ENCODE measurements around the gene ELFN1.

The ELFN1 gene

DNA sequence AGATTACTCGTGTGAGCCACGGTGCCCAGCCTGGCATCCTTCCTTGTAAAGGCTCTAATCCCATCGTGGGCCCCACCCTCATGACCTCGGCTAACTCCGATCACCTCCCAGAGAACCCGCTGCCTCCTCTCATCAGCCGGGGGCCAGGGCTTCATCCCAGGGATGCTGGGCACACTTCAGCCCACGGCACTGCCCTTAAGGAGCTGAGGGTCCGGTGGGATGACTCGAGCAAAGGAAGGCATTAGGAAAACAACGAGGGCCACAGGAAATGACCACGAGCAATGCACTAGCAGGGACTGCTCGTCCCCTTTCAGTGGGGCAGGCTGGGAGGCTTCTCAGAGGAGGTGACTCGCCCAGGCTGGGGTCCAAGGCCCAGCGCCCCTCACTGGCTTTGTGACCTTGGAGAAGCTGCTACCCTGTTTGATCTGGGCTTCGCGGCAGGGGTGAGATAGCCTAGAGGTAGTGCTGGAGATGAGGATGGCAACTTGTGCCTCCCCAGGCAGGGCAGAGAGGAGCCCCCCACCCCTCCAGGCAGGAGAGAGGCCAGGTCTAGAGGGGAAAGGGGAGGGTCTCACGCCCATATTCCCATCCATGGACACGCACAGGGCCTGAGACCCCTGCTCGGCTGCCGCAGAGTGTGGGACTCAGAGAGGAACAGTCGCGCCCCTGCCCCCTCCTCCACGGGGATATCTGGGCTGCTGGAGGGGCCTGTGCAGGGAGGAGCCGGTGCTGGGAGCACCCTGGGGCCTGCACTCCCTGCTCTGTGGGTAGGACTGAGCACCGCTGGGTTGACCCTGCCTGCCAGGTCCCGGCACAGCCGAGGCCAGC, 26.8 kb downstream of the ELFN1 start:
- no peak for DNase-seq

DNA sequence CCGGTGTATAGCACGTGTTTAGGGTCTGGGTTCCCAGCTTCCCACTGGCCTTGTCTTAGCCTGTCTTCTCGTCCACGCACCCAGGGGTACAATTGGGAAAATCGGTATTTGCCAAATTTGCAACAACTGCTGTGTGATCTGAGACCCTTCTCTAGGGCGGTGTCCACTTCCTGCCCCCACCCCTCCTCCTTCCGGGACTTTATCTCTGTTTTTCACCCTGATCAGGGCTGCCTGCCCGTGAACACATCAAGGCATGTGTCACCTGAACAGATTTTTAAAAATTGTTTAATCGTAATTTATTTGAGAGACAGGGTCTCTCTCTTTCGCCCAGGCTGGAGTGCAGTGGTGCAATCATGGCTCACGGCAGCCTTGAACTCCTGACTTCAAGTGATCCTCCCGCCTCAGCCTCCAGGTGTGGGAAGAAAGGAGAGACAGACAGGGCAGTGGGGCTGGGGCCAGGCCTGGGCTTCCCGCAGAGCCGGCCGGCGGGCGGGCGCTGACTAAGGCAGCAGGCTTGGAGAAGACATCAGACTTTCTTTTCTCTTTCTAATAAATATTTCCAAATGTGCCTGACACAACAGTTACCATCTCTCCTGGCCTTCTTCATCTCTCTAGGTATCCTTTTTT, 27.5 kb downstream of the ELFN1 start:
- no peak for DNase-seq

DNA sequence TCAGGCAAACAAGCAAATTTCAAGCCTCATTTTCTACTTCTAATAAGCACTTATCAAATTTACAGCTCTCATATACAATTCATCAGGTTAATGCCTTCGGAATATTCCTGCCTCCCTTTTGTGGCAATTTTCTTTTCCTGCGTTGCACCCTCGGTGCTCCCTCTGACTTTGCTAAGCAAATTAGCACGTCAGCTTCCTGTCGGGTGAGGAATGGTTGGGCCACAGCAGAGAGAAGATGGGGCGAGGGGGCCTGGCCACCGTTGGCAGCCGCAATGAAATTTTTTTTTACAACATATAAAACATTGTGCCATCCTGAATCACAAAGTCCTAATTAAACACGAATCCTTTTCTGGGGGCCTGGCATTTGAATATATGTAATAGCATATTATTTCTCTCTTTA, 28.1 kb downstream of the ELFN1 start:
- DNase-seq: no peak

- no peak for DNase-seq
Measured at GRCh38 chr7:1698951-1699350, 28.9 kb downstream of the ELFN1 start.

GRCh38 chr7:1700086-1700485, 30.0 kb downstream of the ELFN1 start:
- DNase-seq: no peak

GRCh38 chr7:1700536-1701333, 30.7 kb downstream of the ELFN1 start:
- DNase-seq: no peak

DNA sequence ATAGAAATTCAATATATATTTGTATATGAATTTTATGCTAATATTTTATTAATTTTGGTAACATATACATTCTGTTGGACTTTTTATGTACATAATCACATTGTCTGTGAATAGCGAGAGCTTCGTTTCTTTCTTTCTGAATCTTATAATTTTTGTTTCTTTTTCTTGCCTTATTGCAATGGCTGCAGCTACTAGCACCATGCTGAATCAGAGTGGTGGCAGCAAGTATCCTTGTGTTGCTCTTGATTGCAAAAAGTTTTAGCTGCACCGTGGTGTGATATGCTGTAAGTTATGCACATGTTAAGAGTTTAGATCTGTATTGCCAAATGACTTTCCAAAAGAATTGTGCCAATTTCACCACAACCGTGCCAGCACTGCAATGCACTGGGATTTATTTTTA, 32.6 kb downstream of the ELFN1 start:
- DNase-seq: no peak

DNA sequence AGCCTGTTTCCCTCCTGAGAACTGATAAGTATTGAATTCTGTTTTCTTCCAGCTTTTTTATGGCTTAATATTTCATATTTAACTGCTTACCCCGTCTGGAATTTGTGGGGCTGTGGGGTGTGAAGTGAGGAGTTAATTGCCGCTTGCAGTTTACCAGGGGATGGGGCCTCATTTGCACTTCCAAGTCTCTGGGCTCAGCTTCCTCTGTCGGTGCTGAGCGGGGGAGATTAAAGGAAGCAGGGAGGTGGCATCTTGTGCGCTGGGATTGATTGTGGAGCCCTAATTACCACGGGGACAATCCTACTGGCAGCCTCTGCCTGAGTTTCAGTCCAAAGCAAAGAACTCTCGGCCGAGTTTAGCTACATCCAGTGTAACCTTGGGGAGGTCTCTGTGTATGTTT, 33.4 kb downstream of the ELFN1 start:
- DNase-seq: no peak

DNA sequence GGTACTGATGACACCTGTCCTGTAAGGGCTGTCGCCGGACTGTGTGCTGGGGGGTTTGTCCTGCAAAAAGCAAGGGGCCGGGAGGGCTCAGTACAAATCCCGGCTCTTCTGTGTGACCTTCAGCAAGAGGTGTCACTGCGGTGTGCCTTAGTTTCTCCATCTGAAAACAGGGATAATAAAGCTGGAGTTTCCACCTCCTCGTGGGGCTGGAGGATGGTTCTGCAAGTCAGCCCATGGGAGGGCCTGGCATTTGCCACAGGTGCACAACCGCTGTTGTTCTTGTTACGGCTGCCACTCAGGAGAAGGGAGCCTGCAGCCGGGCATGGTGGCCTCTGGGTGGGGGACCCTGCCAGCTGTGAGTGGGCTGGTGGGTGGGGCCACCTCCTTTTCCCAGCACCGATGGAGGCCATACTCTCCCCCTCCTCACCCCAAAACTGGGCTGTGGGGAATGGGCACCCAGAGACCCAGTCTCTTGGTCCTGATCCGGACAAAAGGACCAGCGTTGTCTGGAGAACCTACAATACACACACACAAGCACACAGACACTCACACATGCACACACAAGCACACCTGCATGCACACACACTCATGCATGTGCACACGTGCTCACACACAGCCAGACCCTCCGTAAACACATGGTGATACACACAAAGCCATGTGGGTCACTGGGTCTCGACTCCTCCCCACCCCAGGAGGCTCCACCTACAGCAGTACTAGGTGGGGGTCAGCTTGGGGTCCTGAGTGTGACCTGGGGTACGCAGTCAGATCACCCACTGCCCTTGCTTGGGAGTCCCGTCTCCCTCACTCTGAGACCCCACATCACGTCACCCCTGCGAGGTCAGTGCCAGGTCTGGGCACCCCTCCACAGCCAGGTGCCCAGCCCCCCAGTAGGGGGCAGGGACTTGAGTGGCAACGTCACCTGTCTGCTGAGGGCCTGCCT, 34.1 kb downstream of the ELFN1 start:
- no peak for DNase-seq

- no peak for DNase-seq
Measured at GRCh38 chr7:1704811-1705738, 35.0 kb downstream of the ELFN1 start.

DNA sequence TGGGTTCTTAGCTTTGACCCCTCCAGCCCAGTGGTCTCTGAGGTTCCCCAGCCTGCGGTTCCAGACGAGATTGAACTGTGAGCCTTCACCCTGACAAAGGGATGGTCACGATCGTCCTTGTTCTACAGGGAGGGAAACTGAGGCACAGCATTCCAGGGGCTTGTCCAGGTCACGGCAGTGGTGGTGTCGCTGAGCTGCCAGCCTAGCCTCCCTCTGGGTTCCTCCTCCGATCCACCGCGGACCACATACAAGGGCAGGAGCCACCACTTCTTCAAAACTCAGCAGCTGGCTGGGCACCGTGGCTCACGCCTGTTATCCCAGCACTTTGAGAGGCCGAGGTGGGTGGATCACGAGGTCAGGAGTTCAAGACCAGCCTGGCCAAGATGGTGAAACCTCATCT, 35.8 kb downstream of the ELFN1 start:
- DNase-seq: no peak

DNA sequence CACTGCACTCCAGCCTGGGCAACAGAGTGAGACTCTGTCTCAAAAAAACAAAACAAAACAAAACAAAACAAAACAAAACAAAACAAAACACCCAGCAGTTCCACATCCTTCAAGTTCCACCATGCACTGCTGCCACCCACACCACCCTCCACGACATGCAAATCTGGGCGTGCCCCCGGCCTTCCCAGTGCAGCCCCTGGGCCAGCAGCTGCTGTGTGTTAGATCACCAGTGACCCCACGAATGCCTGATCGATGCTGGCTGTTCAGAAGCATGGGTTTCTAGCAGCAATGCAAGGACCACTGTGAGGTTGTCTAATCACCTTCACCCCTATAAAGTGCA, 36.3 kb downstream of the ELFN1 start:
- DNase-seq: no peak

DNA sequence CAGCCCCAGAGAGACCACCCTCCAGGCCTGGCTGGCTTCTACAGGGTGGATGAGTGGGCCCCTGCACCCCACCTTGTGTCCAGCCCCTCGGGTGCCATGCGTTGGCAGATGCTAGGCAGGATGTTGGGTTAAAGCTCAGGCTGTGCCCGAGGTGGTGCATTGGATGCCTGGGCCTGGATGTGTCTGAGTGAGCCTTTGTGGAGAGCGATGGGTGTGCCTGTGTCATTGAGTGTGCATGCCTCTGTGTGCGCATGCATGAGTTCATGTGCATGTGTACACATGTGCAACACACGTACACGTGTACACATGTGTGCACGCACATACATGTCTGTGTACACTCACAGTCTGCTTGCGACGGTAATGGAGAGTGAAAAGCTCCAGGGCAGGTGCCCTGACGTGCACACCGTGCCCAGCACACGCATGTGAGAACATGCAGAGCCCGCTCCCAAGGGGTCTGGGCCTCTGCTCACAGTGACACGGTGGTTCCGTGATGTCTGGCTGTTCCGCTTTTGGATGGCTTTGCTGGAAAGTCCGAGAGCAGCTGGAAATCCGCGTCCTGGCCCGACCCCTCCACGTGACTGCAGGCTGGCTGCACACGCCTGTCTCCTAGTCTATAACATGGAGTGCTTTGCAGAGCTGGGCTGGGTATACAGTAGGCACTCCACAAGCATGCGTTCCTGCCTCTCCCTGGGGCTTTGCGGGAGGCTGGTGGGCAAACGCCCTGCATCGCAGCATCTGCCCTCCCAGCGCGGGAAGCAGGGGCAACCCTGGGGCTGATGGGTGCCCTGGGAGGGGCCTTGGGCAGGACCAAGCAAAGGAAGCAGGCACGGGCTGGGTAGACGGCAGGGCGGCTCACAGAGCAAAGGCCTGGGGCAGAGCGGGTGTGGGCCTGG, 36.9 kb downstream of the ELFN1 start:
- no peak for DNase-seq

- DNase-seq: no peak
Measured at GRCh38 chr7:1707756-1708595, 37.9 kb downstream of the ELFN1 start.

DNA sequence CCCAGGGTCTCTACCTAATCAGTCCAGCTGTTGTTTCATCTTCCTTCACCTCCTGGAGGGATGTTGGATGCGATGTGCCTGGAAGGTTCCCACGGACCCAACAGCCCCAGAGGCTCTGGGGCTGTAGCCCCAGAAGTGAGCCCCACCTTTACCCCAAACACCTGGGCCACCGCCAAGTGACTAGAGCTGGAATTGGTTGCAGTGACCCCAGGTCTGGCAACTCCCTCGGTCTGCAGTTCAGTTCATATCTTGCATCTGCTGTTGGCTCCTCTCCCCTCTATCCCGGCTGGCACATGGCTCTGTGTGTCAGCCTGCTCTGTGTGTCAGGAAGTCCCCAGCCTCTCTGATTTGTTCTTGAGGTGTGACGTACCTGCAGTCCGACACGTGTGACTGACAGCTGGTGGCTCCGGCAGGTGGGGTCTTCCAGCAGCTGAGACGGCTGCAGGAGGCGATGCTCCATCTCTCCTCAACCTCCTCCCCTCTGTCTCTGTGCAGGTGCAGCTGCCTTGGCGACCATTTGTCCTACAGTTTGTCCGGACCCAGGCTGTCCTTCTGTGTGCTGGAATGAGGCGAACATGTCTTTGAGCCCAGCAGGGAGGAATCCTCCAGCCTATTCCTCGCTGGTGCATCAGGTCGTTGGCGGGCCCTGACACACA, 38.6 kb downstream of the ELFN1 start:
- DNase-seq: no peak

DNA sequence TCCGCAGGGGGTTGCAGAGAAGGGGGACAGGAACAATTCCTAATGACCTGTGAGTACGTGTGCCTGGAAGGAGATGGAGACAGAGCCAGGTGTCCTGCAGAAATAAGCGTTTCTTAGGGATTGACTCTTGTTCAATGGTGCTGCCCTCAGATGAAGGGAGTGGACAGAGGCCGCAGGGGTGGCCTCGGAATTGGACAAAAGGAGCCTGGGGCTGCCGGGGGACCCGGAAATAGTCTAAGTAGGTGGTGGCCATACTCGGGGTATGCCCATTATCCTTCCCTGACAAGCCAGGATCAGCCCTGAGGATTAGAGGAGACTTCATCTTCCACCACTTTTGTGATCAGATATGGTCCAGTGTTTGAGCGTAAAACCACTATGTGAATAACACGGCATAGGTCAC, 39.2 kb downstream of the ELFN1 start:
- no peak for DNase-seq

- DNase-seq: no peak
Measured at GRCh38 chr7:1709900-1710299, 39.8 kb downstream of the ELFN1 start.

GRCh38 chr7:1710936-1711335, 40.9 kb downstream of the ELFN1 start:
- DNase-seq: no peak

- no peak for DNase-seq
Measured at GRCh38 chr7:1712907-1713501, 42.9 kb downstream of the ELFN1 start.

Data from activated naive CD4-positive, alpha-beta T cell (primary cell).